CD14-positive monocyte (primary cell): ENCODE data around the gene ATP8A1. TPM values are rescaled to one million over a fixed set of nuclear protein-coding genes. Genes with fewer than 3 reads are reported as not detected.

Experiments
- DNase-seq, 3 donors: peaks; one replicate each; pipeline ENCODE4 v3.0.0-alpha.2; 2011 to 2022
- H2AFZ ChIP-seq: 2 replicates; pipeline ENCODE4 v1.6.0; 2012; ENCODE audit warnings: mild to moderate bottlenecking, low read depth, low read length, inconsistent platforms; ENCODE audit not compliant: insufficient read depth, poor library complexity, severe bottlenecking
- H3K27ac ChIP-seq, 2 donors: 1 replicate in 1 of 2; 2 replicates in 1 of 2; pipeline ENCODE4 v1.5.1; 2012 to 2013; ENCODE audit warnings: low read length in 2 of 2, control low read depth in 1 of 2, inconsistent platforms in 1 of 2, low read depth in 1 of 2, mild to moderate bottlenecking in 1 of 2
- H3K27me3 ChIP-seq, 2 donors: one replicate each; pipeline versions ENCODE4 v1.6.0 to v1.6.1; 2011 to 2013; ENCODE audit warnings: low read length in 2 of 2; ENCODE audit not compliant: control insufficient read depth in 2 of 2, insufficient read depth in 2 of 2
- H3K36me3 ChIP-seq, 2 donors: replicated peaks in 1 of 2; 1 replicate in 1 of 2; 2 replicates in 1 of 2; pipeline versions ENCODE4 v1.5.1 to v1.6.1; 2012 to 2013; ENCODE audit warnings: low read length in 2 of 2, control low read depth in 1 of 2, inconsistent platforms in 1 of 2, mild to moderate bottlenecking in 1 of 2; ENCODE audit not compliant: insufficient read depth in 2 of 2, control insufficient read depth in 1 of 2
- H3K4me1 ChIP-seq, 2 donors: 1 replicate in 1 of 2; 2 replicates in 1 of 2; pipeline versions ENCODE4 v1.5.1 to v1.6.1; 2012 to 2013; ENCODE audit warnings: low read length in 2 of 2, control low read depth in 1 of 2, inconsistent platforms in 1 of 2, mild to moderate bottlenecking in 1 of 2, moderate library complexity in 1 of 2; ENCODE audit not compliant: insufficient read depth in 2 of 2, control insufficient read depth in 1 of 2
- H3K4me2 ChIP-seq: replicated peaks from 2 replicates; pipeline ENCODE3; 2012; ENCODE audit warnings: low read length, moderate library complexity, mild to moderate bottlenecking; ENCODE audit not compliant: poor library complexity, severe bottlenecking; ENCODE audit errors: extremely low read depth
- H3K4me3 ChIP-seq, 3 experiments: fragments of 200-600 bp in 1 of 3; sonication (generic) in 1 of 3; replicated peaks in 1 of 3; 1 replicate in 2 of 3; 2 replicates in 1 of 3; pipeline ENCODE4 v1.5.1; 2011 to 2013; ENCODE audit warnings: low read length in 3 of 3, mild to moderate bottlenecking in 3 of 3, control low read depth in 2 of 3, low read depth in 2 of 3, inconsistent platforms in 1 of 3, moderate library complexity in 1 of 3
- H3K79me2 ChIP-seq: 2 replicates; pipeline ENCODE4 v1.6.0; 2012; ENCODE audit warnings: mild to moderate bottlenecking, control low read depth, inconsistent platforms, low read length, moderate library complexity; ENCODE audit not compliant: insufficient read depth
- H3K9ac ChIP-seq: 2 replicates; pipeline ENCODE4 v1.6.0; 2017; ENCODE audit warnings: low read length, mild to moderate bottlenecking; ENCODE audit not compliant: insufficient read depth, poor library complexity, severe bottlenecking
- H3K9me3 ChIP-seq, 2 donors: replicated peaks in 1 of 2; 1 replicate in 1 of 2; 2 replicates in 1 of 2; pipeline versions ENCODE4 v1.5.1 to v1.6.1; 2012 to 2013; ENCODE audit warnings: low read length in 2 of 2, control low read depth in 1 of 2; ENCODE audit not compliant: control insufficient read depth in 1 of 2, insufficient read depth in 1 of 2
- H4K20me1 ChIP-seq: 2 replicates; pipeline ENCODE4 v1.6.0; 2012; ENCODE audit warnings: mild to moderate bottlenecking, low read length, control low read depth, moderate library complexity; ENCODE audit not compliant: insufficient read depth
- H3K27ac Mint-ChIP-seq, 7 donors: one replicate each; pipeline ENCODE4 v1.8.0; 2020; ENCODE audit warnings: mild to moderate bottlenecking in 7 of 7, mixed read lengths in 7 of 7, moderate library complexity in 6 of 7, inconsistent platforms in 2 of 7
- H3K27me3 Mint-ChIP-seq, 3 donors: one replicate each; pipeline ENCODE4 v1.8.0; 2021 to 2022; ENCODE audit warnings: low read depth in 3 of 3, mild to moderate bottlenecking in 3 of 3, mixed read lengths in 3 of 3, moderate library complexity in 3 of 3, inconsistent platforms in 1 of 3
- H3K36me3 Mint-ChIP-seq, 2 donors: one replicate each; pipeline ENCODE4 v1.8.0; 2020; ENCODE audit warnings: mixed read lengths in 2 of 2, inconsistent platforms in 1 of 2, mild to moderate bottlenecking in 1 of 2
- H3K4me1 Mint-ChIP-seq: one replicate; pipeline ENCODE4 v1.8.0; 2020; ENCODE audit warnings: mild to moderate bottlenecking, mixed read lengths
- H3K4me3 Mint-ChIP-seq, 2 donors: one replicate each; pipeline ENCODE4 v1.8.0; 2020; ENCODE audit warnings: mild to moderate bottlenecking in 2 of 2, mixed read lengths in 2 of 2, moderate library complexity in 1 of 2
- H3K9me3 Mint-ChIP-seq, 7 donors: one replicate each; pipeline ENCODE4 v1.8.0; 2020 to 2022; ENCODE audit warnings: mixed read lengths in 7 of 7, mild to moderate bottlenecking in 6 of 7, moderate library complexity in 6 of 7, inconsistent platforms in 2 of 7
- WGBS: methylation state at CpG from one replicate; pipeline ENCODE4 v1.1.5; 2013; ENCODE audit warnings: missing lambda C conversion rate; ENCODE audit not compliant: insufficient coverage; 5-methylcytosine and 5-hydroxymethylcytosine counted together
- intact Hi-C, 2 donors: fragments of 100-400 bp; cut with micrococcal nuclease; formaldehyde crosslinking; loops; one replicate each; pipeline versions ENCODE4 v1.15.0 to v1.15.1; 2023
- polyA plus RNA-seq, 3 donors: library from polyadenylated mRNA; depleted of rRNA in 1 of 3; unstranded in 2 of 3; stranded (reverse) in 1 of 3; fragments of 300-500 nt in 2 of 3; fragments of >200 nt in 1 of 3; fragmentation: Illumina TruSeq in 2 of 3; gene quantifications; 1 replicate in 2 of 3; 2 replicates in 1 of 3; pipeline ENCODE4 v1.2.3, GENCODE V29; 2012 to 2021
- TF ChIP-seq, protein P1 (sequence below): fragments of 200-600 bp; IDR thresholded peaks from one replicate; pipeline ENCODE4 v1.8.0; 2022; ENCODE audit warnings: antibody characterized with exemption, mild to moderate bottlenecking

Gene ATP8A1
- polyA plus RNA-seq, 3 donors = 2.2 to 10.8 (median 3.2) TPM

DNA sequence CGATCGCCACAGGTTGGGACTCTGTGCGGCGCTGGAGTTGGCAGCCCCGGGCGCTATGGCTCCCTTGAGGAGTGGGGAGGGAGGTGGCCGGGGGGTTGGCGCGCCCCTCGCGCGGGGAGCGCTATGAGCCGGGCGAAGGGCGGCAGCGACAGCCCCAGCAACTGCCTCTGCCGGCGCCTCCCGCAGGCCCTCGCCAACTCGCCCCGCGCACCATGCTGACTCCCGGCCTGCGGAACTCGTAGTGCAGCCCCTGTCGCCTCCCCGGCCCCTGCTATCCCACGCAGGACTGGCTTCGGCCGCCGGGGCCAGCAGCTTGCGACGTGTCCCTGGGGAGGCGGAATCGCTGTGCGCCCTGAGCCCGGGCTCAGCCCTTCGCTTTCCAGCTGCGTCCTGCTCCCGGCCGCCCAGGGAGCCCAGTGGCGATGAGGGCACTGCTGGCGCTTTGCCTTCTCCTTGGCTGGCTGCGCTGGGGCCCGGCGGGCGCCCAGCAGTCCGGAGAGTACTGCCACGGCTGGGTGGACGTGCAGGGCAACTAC lies 259.2 kb downstream of the ATP8A1 start:
- Mint-ChIP-seq H3K36me3 (peaks cover 2 to 3% of the 10 kb centered on the region in 2 donors), H3K4me3 (peak overlapping the region; percentile 76 to 94), H3K27ac (no peak overlapping the region), H3K9me3 (peaks cover 0 to 17% (median 7%) of the 10 kb centered on the region in 7 donors), H3K4me1 (peaks cover 26% of the 10 kb centered on the region), H3K27me3 (peaks cover 76 to 85% (median 78%) of the 10 kb centered on the region in 3 donors)
- DNase-seq = no peak
- H3K27me3 ChIP-seq = peaks cover 52 to 82% of the 10 kb centered on the region in 2 donors
- H3K4me3 ChIP-seq = peak overlapping the region in 2 of 3 experiments; percentile 4 to 68
- peak overlapping the region; percentile 78 for H3K4me2 ChIP-seq
- WGBS = under 1% methylated on average over 52 of the region's 52 CpGs
- H3K36me3 ChIP-seq = no peaks in the 10 kb centered on the region
- H2AFZ ChIP-seq = peak overlapping the region; percentile 67
- no peaks in the 10 kb centered on the region for H3K79me2 ChIP-seq
- H3K4me1 ChIP-seq = peaks cover 24 to 28% of the 10 kb centered on the region in 2 donors
- H3K9ac ChIP-seq = no peak overlapping the region
- no peaks in the 10 kb centered on the region for H4K20me1 ChIP-seq
- H3K9me3 ChIP-seq = peaks cover 0 to 18% of the 10 kb centered on the region in 2 donors
- TF ChIP-seq, protein P1, sequence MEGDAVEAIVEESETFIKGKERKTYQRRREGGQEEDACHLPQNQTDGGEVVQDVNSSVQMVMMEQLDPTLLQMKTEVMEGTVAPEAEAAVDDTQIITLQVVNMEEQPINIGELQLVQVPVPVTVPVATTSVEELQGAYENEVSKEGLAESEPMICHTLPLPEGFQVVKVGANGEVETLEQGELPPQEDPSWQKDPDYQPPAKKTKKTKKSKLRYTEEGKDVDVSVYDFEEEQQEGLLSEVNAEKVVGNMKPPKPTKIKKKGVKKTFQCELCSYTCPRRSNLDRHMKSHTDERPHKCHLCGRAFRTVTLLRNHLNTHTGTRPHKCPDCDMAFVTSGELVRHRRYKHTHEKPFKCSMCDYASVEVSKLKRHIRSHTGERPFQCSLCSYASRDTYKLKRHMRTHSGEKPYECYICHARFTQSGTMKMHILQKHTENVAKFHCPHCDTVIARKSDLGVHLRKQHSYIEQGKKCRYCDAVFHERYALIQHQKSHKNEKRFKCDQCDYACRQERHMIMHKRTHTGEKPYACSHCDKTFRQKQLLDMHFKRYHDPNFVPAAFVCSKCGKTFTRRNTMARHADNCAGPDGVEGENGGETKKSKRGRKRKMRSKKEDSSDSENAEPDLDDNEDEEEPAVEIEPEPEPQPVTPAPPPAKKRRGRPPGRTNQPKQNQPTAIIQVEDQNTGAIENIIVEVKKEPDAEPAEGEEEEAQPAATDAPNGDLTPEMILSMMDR = no peak
- intact Hi-C loops = no loop called here
- H3K27ac ChIP-seq = no peak overlapping the region

DNA sequence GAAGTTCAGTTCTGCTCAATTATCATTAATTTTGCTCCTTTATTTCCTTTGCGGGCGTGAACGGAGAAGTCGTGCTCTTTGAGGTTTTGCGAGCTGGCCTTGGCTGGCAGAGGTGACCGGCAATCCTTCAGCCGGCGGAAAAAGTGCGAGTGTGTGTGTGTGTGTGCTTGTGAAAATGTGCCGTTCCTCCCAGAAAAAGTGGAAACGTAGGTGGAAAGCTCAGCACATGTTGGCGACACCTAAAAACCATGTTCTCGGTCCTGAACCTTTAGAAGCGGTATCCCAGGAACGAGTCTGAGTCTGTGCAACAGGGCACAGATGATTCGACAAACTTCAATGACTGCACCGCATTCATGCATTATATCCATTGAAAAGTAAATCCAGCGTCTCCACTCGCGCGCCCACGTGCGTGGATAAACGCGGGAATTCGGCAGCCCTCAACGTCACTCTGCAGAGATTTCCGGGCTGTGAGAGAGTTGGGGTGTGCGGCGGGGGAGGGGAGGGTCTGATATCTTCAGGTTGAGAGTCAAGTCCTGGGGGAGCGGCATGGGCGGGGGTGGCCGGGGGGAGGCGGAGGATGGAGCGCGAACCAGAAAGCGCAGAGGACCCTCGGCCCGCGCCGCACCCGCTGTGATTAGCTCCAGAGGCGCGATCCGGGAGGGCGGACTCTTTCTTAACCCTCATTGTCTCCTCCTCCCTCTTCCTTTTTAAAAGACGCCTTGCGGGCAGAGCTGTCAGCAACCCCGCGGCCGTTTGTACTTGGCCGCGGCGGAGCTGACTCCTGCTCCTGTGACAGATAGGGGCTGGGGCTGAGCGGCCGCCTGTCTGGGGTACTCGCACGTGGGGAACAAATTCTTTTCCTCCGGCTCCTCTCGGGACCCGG lies 259.9 kb downstream of the ATP8A1 start, which contains the start of gene SHISA3:
Gene SHISA3, plus strand, starts transcription at position 737 of the 883 bp plus-strand sequence. CDS start 569 bp downstream, outside the sequence.
- Mint-ChIP-seq H3K4me1 (peaks cover 26% of the 10 kb centered on the region), H3K27ac (no peak within 1 kb of the TSS), H3K36me3 (peaks cover 2 to 3% of the 10 kb centered on the region in 2 donors), H3K9me3 (peaks cover 0 to 17% (median 7%) of the 10 kb centered on the region in 7 donors), H3K27me3 (peaks cover 77 to 85% (median 79%) of the 10 kb centered on the region in 3 donors), H3K4me3 (peak within 1 kb of the TSS; percentile 76 to 94)
- H3K9ac ChIP-seq = no peak within 1 kb of the TSS
- no peaks in the 10 kb centered on the region for H4K20me1 ChIP-seq
- peak within 1 kb of the TSS; percentile 67 for H2AFZ ChIP-seq
- H3K4me2 ChIP-seq = peak within 1 kb of the TSS; percentile 78
- intact Hi-C loops = no loop called here
- H3K27ac ChIP-seq = no peak within 1 kb of the TSS
- DNase-seq = no peak
- no peaks in the 10 kb centered on the region for H3K36me3 ChIP-seq
- H3K27me3 ChIP-seq = peaks cover 49 to 76% of the 10 kb centered on the region in 2 donors
- H3K79me2 ChIP-seq = no peaks in the 10 kb centered on the region
- 0% methylated on average over 50 of the region's 61 CpGs for WGBS
- TF ChIP-seq, protein P1 = no peak
- H3K4me3 ChIP-seq = peak within 1 kb of the TSS; percentile 4 to 68 (median 11)
- peaks cover 0 to 18% of the 10 kb centered on the region in 2 donors for H3K9me3 ChIP-seq
- H3K4me1 ChIP-seq = peaks cover 24 to 28% of the 10 kb centered on the region in 2 donors
